ENCODE measurements around the gene CSGALNACT2.

Gene CSGALNACT2

DNA sequence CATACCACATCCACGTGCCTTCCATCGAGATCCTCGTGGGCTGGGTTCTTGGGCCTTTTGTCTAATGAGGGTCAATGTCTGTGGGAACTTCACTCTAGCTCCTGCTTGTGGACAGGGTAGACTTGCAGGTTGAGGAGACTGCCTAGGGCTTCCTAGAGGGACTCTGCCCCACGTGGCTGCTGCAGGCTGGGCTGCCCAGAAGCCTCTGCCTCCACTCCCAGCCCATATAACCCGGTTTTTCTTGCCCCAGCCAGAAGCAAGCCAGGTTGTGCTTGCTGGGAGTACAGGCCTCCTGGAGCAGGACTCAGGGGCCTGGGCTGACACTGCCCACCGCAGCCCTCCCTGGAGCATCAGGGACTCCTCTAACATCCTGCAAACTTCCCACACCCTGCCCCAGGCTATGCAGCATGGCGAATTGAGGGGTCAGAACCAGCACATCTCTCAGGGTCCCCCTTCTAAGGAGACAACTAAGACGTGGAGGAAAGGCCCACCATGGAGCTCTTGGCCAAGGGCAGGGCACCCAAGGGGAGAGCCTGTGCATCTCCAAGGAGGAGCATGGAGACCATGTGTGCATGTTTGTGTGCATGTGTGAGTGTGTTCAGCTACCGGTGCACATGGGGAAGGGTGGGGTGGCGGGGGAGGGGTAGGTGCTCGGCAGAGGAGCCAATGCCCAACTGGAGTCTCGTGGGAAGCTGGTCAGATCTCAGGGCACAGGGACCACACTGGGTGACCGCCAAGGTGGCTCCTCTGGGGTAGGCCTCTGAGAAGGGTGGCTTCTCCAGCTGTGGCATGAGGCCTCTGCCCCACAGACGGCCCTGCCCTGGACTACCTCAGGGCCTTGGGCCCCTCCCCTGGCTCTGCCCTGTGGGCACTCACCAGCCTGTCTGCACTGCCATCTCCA, 66.0 kb downstream of the CSGALNACT2 start:
- peak; percentile 9 for DNase-seq

GRCh38 chr10:43204943-43205671, 66.9 kb downstream of the CSGALNACT2 start:
- peak; percentile 57 for DNase-seq

DNA sequence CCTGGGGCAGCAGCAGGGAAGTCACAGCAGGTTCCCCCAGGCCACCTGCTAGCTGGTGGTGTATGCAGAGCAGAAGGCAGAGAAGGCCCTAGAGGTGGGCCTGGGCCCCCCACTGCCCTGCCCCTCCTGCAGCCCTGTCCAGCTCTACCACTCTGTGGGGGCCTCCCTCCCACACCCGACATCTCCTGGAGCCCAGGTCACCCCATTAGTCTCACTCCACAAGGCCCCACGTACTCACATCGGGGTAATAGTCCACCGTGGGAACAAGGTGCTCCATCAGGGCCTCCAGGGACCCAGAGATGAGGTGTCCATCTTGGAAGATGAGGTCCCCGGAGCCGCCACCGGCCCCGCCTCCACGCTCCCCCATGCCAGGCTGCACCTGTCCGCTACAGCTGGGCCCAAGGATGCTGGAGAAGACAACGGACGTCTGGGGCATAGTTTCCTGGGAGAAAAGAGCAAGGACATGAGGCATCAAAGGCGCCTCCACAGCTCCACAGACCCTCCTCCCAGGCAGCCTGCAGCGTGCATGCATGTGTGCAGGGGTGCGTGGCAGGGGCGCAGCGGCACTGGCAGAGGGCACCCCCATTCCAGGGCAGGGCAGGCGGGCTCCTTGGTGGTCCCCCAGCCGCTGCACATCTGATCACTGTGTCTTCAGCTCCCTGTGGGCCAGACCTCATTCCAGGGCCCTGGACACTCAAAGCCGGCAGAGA, 67.6 kb downstream of the CSGALNACT2 start:
- peak; percentile 7 for DNase-seq

GRCh38 chr10:43206391-43207235, 68.4 kb downstream of the CSGALNACT2 start:
- DNase-seq, result peak; percentile 11

- peak; percentile 6 for DNase-seq
These were observed 70.2 kb downstream of the CSGALNACT2 start for GRCh38 chr10:43208147-43209073.

GRCh38 chr10:43209074-43209455, 70.8 kb downstream of the CSGALNACT2 start:
- DNase-seq, result peak; percentile 5

DNA sequence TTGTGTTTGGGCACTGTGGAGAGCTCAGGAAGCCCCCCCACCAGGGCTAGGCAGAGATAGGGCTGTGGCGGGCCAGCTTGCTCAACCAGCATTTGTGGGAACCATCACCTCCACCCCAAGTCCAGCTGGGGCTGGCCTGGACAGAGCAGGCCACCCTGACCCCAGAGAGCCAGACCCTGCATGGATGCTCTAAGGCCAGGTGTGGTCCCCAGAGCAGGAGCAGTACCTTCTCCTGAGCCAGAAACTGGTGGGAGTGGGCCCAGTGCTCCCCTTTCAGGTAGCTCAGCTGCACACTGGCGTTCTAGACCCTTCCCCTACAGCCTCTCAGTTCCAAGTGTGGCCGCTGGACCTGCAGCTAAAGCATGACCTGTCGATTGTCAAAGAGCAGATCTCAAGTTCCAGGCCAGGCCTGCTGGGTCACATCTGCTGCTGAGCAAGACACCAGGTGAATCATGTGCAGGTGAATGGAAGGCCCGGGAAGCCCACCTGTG, 71.5 kb downstream of the CSGALNACT2 start:
- peak; percentile 7 for DNase-seq

DNA sequence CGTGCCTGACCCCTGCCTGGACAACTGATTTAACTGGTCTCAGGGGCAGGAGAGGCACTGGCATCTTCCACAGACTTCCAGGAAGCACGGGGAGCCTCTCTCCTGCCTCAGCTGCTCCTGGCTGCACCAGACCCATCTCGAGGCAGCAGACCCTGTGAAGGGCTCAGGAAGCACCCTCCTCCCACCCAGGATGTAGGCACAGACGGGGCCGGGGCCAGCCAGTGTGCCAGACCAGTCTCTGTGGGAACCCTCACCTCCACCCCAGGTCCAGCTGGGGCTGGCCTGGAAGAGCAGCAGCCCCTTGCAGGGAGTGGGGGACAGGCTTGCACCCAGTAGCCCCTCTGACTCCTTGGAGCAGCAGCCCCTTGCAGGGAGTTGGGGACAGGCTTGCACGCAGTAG, 72.3 kb downstream of the CSGALNACT2 start:
- peak; percentile 11 for DNase-seq

DNA sequence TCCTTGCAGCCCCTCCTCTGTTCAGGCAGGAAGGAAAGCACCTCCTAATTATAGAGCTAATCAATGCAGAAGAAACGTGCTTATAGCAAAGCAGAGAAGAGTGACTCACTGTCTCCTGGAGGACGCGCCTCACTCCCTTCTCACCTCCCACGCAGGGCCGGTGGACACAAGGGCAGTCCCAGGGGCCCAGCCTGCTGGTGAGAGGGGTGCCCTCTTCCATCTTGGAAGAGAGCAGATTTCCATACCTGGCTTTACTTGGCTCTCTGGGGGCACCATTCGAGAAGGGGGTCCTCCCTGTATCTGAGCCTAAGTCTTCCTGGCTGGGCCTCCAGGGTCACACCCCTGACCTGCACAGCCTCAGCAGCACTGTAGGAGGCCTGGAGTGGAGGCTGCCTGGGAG, 72.8 kb downstream of the CSGALNACT2 start:
- DNase-seq, result peak; percentile 5

GRCh38 chr10:43211431-43212042, 73.3 kb downstream of the CSGALNACT2 start:
- peak; percentile 3 for DNase-seq

DNA sequence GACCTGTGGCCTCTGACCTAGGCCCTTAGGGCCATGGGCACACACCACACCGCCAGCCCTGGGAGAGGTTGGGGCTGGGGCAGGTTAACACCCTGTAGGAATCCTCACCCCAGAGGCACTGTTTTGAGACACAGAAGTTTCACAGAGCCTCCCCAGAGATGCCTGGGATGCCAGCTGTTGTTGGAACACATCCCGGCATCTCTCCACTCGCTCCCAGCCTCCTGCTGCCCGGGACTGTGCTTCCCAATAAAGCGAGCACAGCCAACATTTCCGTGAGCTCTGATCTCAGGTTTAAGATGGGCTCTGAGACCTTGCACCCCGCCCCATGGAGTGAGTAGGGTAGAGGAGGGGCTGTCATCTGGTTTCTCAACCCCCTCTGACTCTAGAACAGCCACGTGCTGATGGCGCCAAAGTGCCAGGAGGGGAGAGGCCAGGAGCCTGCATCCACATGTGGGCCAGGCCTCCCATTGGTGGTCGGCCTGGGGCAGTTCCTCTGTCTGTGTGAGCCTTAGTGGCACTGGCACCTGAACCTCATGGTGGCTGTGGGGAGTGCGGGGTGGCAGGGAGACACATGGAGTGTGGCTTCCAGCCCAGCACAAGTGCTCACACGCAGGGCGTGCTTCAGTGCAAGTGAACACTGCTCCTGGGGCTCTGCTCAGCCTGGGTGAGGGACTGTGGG, 73.9 kb downstream of the CSGALNACT2 start:
- DNase-seq, result no peak

GRCh38 chr10:43214071-43214955, 76.1 kb downstream of the CSGALNACT2 start:
- no peak for DNase-seq

DNA sequence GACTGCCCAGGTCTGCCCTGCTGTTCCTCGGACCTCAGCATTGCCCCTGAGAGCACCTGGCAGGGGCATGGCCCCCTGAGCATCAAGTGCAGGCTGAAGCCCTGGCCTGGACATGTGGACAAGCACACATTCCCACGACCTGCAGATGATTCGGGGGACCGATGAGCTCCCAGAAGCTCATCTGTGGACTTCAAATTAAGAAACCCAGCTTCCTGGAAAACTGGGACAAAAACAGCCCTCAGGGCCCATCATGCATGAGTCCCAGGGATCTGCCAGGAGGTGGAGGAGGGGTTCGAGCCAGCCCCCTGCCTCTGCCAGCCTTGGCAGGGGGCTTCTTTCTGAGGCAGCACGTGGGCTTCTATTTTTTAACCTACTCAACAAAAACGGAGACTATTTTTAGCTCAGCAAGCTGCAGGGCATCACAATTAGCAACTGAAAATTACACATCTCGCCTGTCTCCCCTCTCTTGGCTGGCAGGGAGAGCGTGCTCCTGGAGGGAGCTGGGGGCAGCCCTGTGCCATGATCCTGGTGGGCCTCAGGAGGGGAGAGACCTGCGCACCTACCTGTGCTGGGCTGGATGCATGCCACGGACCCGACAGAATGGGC, 76.8 kb downstream of the CSGALNACT2 start:
- no peak for DNase-seq

DNA sequence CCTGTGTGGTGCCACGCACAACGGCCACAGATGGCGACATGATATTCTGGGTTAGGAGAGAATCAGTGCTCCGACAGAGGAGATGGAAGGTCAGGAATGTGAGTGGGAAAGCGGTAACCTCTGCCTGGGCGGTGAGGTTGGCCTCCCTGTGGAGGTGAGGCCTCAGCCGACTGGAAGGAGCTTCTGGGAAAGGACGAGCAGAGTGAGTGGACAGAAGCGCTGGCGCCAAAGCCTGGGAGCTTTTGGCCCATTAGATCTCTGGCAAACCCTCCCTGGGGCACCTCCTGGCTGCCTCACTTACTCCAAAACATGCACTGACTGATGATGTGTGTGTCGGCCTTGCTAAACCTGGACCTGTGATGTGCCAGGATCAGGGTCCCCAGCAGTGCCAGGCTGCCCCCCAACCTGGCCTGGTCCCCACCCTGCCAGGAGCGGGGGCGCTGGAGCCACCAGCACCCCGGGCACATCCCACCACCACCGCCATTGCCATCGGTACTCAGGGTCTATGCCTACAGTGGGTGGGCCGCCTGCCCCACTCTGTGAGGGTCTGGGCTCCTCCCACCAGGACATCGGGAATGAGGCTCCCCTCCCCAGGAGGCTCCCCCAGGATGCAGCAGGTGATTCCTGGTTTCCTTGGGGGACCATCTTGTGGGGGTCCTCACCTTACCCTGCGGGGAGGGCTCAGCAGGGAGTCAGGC, 77.7 kb downstream of the CSGALNACT2 start:
- DNase-seq, result no peak

DNA sequence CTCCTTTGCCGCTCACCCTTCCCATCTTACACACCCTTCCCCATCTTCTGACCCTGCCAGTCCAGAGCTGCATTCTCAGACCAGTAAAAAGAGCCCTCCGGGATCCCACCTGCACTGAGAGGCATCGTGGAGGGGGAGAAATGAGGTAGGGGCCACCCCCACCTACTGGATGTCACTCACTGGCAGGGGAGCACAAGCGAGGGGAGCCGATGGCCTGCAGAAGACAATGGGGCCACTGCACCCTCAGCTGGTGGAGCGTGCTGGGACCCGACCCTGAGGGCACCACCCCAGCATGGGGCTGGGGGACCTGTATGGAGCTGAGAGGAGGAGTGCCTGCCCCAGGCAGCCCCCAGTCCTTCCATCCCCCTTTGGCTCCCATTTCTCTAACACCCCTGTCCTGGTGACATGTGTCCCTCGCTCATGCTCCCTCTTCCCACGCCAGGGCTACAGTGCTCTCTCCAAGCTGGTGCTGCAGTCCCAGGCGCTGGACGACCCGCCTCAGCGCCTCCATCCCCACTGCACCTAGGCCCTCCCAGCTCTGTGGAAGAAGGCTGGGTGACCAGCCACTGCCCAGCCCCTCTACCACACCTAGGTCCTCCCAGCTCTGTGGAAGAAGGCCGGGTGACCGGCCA, 78.8 kb downstream of the CSGALNACT2 start:
- DNase-seq, result no peak

- no peak for DNase-seq
These were observed 79.4 kb downstream of the CSGALNACT2 start for GRCh38 chr10:43217563-43218205.
